HepG2 (cell line): Measurements from ENCODE around the gene TMEM144. TPM values are rescaled to one million over a fixed set of nuclear protein-coding genes. Genes with fewer than 3 reads are reported as not detected.

Source experiments
- ARNT2 ChIP-seq: sonication (generic); formaldehyde crosslinking; IDR thresholded peaks from 2 replicates; pipeline ENCODE4 v1.8.0; 2022; ENCODE audit warnings: mild to moderate bottlenecking, low read depth, missing genetic modification reagents, moderate library complexity
- ASH2L ChIP-seq: fragments of 300-600, 200-600 bp; sonication (generic); IDR thresholded peaks from 2 replicates; pipeline ENCODE4 v1.7.0; 2017; ENCODE audit warnings: low read depth, mild to moderate bottlenecking, moderate library complexity, mixed read lengths, low read length; ENCODE audit not compliant: insufficient read length
- ATM ChIP-seq: fragments of 450-650 bp; IDR thresholded peaks from 2 replicates; pipeline ENCODE4 v1.7.1; 2017; ENCODE audit warnings: mild to moderate bottlenecking, borderline replicate concordance
- BRCA1 ChIP-seq: sonication (generic); formaldehyde crosslinking; IDR thresholded peaks from 2 replicates; pipeline ENCODE4 v1.4.0; 2020; ENCODE audit warnings: missing genetic modification reagents
- GTF3A ChIP-seq: sonication (generic); formaldehyde crosslinking; conservative IDR thresholded peaks from 2 replicates; pipeline ENCODE4 v1.4.0; 2020; ENCODE audit warnings: mild to moderate bottlenecking, missing genetic modification reagents
- HNRNPL ChIP-seq: fragments of 200-400 bp; formaldehyde crosslinking; IDR thresholded peaks from 2 replicates; pipeline ENCODE4 v1.6.1; 2017; ENCODE audit warnings: mild to moderate bottlenecking, low read depth, low read length
- MLX ChIP-seq: IDR thresholded peaks from 2 replicates; pipeline ENCODE4 v1.6.1; 2016
- MYC ChIP-seq: sonication (generic); formaldehyde crosslinking; IDR thresholded peaks from 2 replicates; pipeline ENCODE4 v1.9.0; 2021; ENCODE audit warnings: missing genetic modification reagents, borderline replicate concordance
- TBX2 ChIP-seq: sonication (generic); formaldehyde crosslinking; IDR thresholded peaks from 2 replicates; pipeline ENCODE4 v1.5.0; 2020; ENCODE audit warnings: missing genetic modification reagents, mild to moderate bottlenecking, borderline replicate concordance
- YY1 ChIP-seq: IDR thresholded peaks from 2 replicates; pipeline ENCODE4 v1.6.1; 2011; ENCODE audit warnings: low read length, low read depth, moderate library complexity, mild to moderate bottlenecking; ENCODE audit not compliant: insufficient read depth, insufficient replicate concordance
- ZNF10 ChIP-seq: sonication (generic); formaldehyde crosslinking; IDR thresholded peaks from 2 replicates; pipeline ENCODE4 v1.4.0; 2020; ENCODE audit warnings: mild to moderate bottlenecking, low read depth, missing genetic modification reagents, borderline replicate concordance
- ZNF34 ChIP-seq: sonication (generic); formaldehyde crosslinking; IDR thresholded peaks from 2 replicates; pipeline ENCODE4 v1.4.0; 2020; ENCODE audit warnings: mild to moderate bottlenecking, missing genetic modification reagents, borderline replicate concordance
- ZNF574 ChIP-seq: sonication (generic); formaldehyde crosslinking; IDR thresholded peaks from 2 replicates; pipeline ENCODE4 v1.4.0; 2020; ENCODE audit warnings: missing genetic modification reagents
- ZNF761 ChIP-seq: sonication (generic); formaldehyde crosslinking; conservative IDR thresholded peaks from 2 replicates; pipeline ENCODE4 v1.4.0; 2020; ENCODE audit warnings: mild to moderate bottlenecking, missing genetic modification reagents
- ZNF772 ChIP-seq: sonication (generic); formaldehyde crosslinking; IDR thresholded peaks from 2 replicates; pipeline ENCODE4 v1.5.0; 2020; ENCODE audit warnings: mild to moderate bottlenecking, missing genetic modification reagents
- ZNF776 ChIP-seq: sonication (generic); formaldehyde crosslinking; IDR thresholded peaks from 2 replicates; pipeline ENCODE4 v1.4.0; 2020; ENCODE audit warnings: mild to moderate bottlenecking, missing genetic modification reagents
- ZNF790 ChIP-seq: sonication (generic); formaldehyde crosslinking; IDR thresholded peaks from 2 replicates; pipeline ENCODE4 v1.8.0; 2022; ENCODE audit warnings: missing genetic modification reagents, mild to moderate bottlenecking, borderline replicate concordance
- ZNF883 ChIP-seq: sonication (generic); formaldehyde crosslinking; IDR thresholded peaks from 2 replicates; pipeline ENCODE4 v1.5.1; 2020; ENCODE audit warnings: mild to moderate bottlenecking, missing genetic modification reagents; ENCODE audit errors: not compliant biosample characterization
- ZSCAN29 ChIP-seq: sonication (generic); formaldehyde crosslinking; conservative IDR thresholded peaks from 2 replicates; pipeline ENCODE4 v1.4.0; 2020; ENCODE audit warnings: mild to moderate bottlenecking, missing genetic modification reagents
- polyA plus RNA-seq, 8 experiments: library from polyadenylated mRNA; depleted of rRNA in 3 of 8; stranded (reverse) in 7 of 8; unstranded in 1 of 8; fragments of >200 nt; fragmentation: Illumina TruSeq in 4 of 8; extraction: Trizol in 4 of 8; gene quantifications; 2 replicates each; pipeline versions ENCODE4 v1.2.1 to v1.2.3, GENCODE V29; 2011 to 2016; ENCODE audit warnings: low read depth in 4 of 8, missing spikeins in 1 of 8, mixed read lengths in 1 of 8; ENCODE audit not compliant: insufficient read depth in 1 of 8
- total RNA-seq, 5 experiments: library from RNA; depleted of rRNA; stranded (reverse); fragments of >200 nt; fragmentation: Illumina TruSeq; extraction: Trizol; gene quantifications; 2 replicates each; pipeline ENCODE4 v1.2.3, GENCODE V29; 2016; ENCODE audit warnings: low read depth in 1 of 5
- TF ChIP-seq, protein P1 (sequence below): sonication (generic); formaldehyde crosslinking; IDR thresholded peaks from 2 replicates; pipeline ENCODE4 v1.5.1; 2020; ENCODE audit warnings: mild to moderate bottlenecking, missing genetic modification reagents, moderate library complexity
- TF ChIP-seq, protein P2 (sequence below): sonication (generic); formaldehyde crosslinking; IDR thresholded peaks from 2 replicates; pipeline ENCODE4 v1.4.0; 2020; ENCODE audit warnings: missing genetic modification reagents

Gene TMEM144
- total and polyA plus RNA-seq, 2 of the 13 experiments (the other 11 are each of a cell fraction or from before 2014, with no cell fraction given), result 10.9 to 12.3 TPM

GRCh38 chr4:158170691-158171561 lies 39.4 kb upstream of the TMEM144 start (continued):
- TF ChIP-seq ARNT2, result peak; percentile 86
- peak; percentile 54; the same call in 1 of the 2 replicates for TF ChIP-seq TBX2
- TF ChIP-seq MLX, result no peak
- TF ChIP-seq ZNF772, result peak; percentile 29; the same call in 1 of the 2 replicates
- TF ChIP-seq, protein P1, sequence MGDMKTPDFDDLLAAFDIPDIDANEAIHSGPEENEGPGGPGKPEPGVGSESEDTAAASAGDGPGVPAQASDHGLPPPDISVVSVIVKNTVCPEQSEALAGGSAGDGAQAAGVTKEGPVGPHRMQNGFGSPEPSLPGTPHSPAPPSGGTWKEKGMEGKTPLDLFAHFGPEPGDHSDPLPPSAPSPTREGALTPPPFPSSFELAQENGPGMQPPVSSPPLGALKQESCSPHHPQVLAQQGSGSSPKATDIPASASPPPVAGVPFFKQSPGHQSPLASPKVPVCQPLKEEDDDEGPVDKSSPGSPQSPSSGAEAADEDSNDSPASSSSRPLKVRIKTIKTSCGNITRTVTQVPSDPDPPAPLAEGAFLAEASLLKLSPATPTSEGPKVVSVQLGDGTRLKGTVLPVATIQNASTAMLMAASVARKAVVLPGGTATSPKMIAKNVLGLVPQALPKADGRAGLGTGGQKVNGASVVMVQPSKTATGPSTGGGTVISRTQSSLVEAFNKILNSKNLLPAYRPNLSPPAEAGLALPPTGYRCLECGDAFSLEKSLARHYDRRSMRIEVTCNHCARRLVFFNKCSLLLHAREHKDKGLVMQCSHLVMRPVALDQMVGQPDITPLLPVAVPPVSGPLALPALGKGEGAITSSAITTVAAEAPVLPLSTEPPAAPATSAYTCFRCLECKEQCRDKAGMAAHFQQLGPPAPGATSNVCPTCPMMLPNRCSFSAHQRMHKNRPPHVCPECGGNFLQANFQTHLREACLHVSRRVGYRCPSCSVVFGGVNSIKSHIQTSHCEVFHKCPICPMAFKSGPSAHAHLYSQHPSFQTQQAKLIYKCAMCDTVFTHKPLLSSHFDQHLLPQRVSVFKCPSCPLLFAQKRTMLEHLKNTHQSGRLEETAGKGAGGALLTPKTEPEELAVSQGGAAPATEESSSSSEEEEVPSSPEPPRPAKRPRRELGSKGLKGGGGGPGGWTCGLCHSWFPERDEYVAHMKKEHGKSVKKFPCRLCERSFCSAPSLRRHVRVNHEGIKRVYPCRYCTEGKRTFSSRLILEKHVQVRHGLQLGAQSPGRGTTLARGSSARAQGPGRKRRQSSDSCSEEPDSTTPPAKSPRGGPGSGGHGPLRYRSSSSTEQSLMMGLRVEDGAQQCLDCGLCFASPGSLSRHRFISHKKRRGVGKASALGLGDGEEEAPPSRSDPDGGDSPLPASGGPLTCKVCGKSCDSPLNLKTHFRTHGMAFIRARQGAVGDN (CRISPR knock-in tag), result peak; percentile 91
- TF ChIP-seq ZSCAN29 (CRISPR knock-in tag), result peak; percentile 85
- no peak for TF ChIP-seq BRCA1 (CRISPR knock-in tag)
- 0 out of 2 replicates have a peak, but pooled peaks have one; percentile 82 for TF ChIP-seq ZNF34
- peak; percentile 43 for TF ChIP-seq ASH2L
- TF ChIP-seq GTF3A (CRISPR knock-in tag), result peak; percentile 72; the same call in 1 of the 2 replicates
- peak; percentile 36; the same call in 1 of the 2 replicates for TF ChIP-seq MYC (CRISPR knock-in tag)
- TF ChIP-seq ZNF10 (CRISPR knock-in tag), result no peak
- TF ChIP-seq ZNF776, result peak; percentile 62; the same call in 1 of the 2 replicates
- TF ChIP-seq ZNF790, result 0 out of 2 replicates have a peak, but pooled peaks have one; percentile 36
- TF ChIP-seq ZNF761, result peak; percentile 94
- peak; percentile 90 for TF ChIP-seq HNRNPL
- no peak for TF ChIP-seq ZNF883
- peak; percentile 59; the same call in 1 of the 2 replicates for TF ChIP-seq ZNF574 (CRISPR knock-in tag)
- TF ChIP-seq, protein P2, sequence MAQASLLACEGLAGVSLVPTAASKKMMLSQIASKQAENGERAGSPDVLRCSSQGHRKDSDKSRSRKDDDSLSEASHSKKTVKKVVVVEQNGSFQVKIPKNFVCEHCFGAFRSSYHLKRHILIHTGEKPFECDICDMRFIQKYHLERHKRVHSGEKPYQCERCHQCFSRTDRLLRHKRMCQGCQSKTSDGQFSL, result no peak
- TF ChIP-seq ATM, result no peak
- TF ChIP-seq YY1, result peak; percentile 40
